Measurements from ENCODE around the gene PTTG1IP. TPM values are rescaled to one million over a fixed set of nuclear protein-coding genes. Genes with fewer than 3 reads are reported as not detected.

PTTG1IP gene
- total and polyA plus RNA-seq, 2 donors from 2014 or later, result 187 to 378 TPM

- H3K4me3 ChIP-seq (ENCODE audit: low read length in 3 of 3), result no peak overlapping the region
- DNase-seq (peak in 1 of 5 donors; percentile 9), FAIRE-seq (no peak)
- no peak overlapping the region for H3K9ac ChIP-seq (ENCODE audit: low read length in 3 of 3)
- no peaks in the 10 kb centered on the region for H3K36me3 ChIP-seq (ENCODE audit: control insufficient read depth in 2 of 3, insufficient read depth in 3 of 3, low read length in 3 of 3)
- TF ChIP-seq CTCF (IDR thresholded peaks at IDR 0.05; ENCODE audit: borderline replicate concordance, extremely low read depth, insufficient read depth), result no peak
- H3K9me3 ChIP-seq (ENCODE audit: control insufficient read depth in 2 of 3, insufficient read depth in 1 of 3, low read length in 3 of 3), result peaks cover 0 to 4% (median 0%) of the 10 kb centered on the region in 3 donors
- no peaks in the 10 kb centered on the region for H3K4me1 ChIP-seq (ENCODE audit: control insufficient read depth in 2 of 3, insufficient read depth in 2 of 3, low read depth in 1 of 3, low read length in 3 of 3)
- intact Hi-C loops (cut with DNase I), result no loop called here
- no peak overlapping the region for H3K27ac ChIP-seq (ENCODE audit: low read depth in 2 of 2, low read length in 2 of 2)
- H3K27me3 ChIP-seq (ENCODE audit: control insufficient read depth, insufficient read depth, low read length), result no peaks in the 10 kb centered on the region
Observed at GRCh38 chr21:44829507-44830092, 43.9 kb downstream of the PTTG1IP start.

- FAIRE-seq (no peak), DNase-seq (no peak)
- Histone ChIP-seq H3K27me3 (ENCODE audit: control insufficient read depth, insufficient read depth, low read length) (no peaks in the 10 kb centered on the region), H3K9me3 (ENCODE audit: control insufficient read depth in 2 of 3, insufficient read depth in 1 of 3, low read length in 3 of 3) (peaks cover 0 to 4% (median 0%) of the 10 kb centered on the region in 3 donors), H3K27ac (ENCODE audit: low read depth in 2 of 2, low read length in 2 of 2) (no peak overlapping the region), H3K36me3 (ENCODE audit: control insufficient read depth in 2 of 3, insufficient read depth in 3 of 3, low read length in 3 of 3) (no peaks in the 10 kb centered on the region), H3K4me1 (ENCODE audit: control insufficient read depth in 2 of 3, insufficient read depth in 2 of 3, low read depth in 1 of 3, low read length in 3 of 3) (no peaks in the 10 kb centered on the region), H3K9ac (ENCODE audit: low read length in 3 of 3) (no peak overlapping the region), H3K4me3 (ENCODE audit: low read length in 3 of 3) (no peak overlapping the region)
- intact Hi-C loops (cut with DNase I), result no loop called here
- no peak for TF ChIP-seq CTCF (IDR thresholded peaks at IDR 0.05; ENCODE audit: borderline replicate concordance, extremely low read depth, insufficient read depth)
Observed at GRCh38 chr21:44828362-44829056, 45.0 kb downstream of the PTTG1IP start.

- intact Hi-C loops (cut with DNase I), result no loop called here
Observed at GRCh38 chr21:44823179-44823660, 50.3 kb downstream of the PTTG1IP start.

More at GRCh38 chr21:44823179-44823660, 50.3 kb downstream of the PTTG1IP start:
- Histone ChIP-seq H3K4me1 (ENCODE audit: control insufficient read depth in 2 of 3, insufficient read depth in 2 of 3, low read depth in 1 of 3, low read length in 3 of 3) (peaks cover 0 to 2% (median 0%) of the 10 kb centered on the region in 3 donors), H3K36me3 (ENCODE audit: control insufficient read depth in 2 of 3, insufficient read depth in 3 of 3, low read length in 3 of 3) (no peaks in the 10 kb centered on the region), H3K4me3 (ENCODE audit: low read length in 3 of 3) (no peak overlapping the region), H3K9me3 (ENCODE audit: control insufficient read depth in 2 of 3, insufficient read depth in 1 of 3, low read length in 3 of 3) (peaks cover 0 to 15% (median 0%) of the 10 kb centered on the region in 3 donors), H3K27ac (ENCODE audit: low read depth in 2 of 2, low read length in 2 of 2) (no peak overlapping the region), H3K9ac (ENCODE audit: low read length in 3 of 3) (no peak overlapping the region), H3K27me3 (ENCODE audit: control insufficient read depth, insufficient read depth, low read length) (no peaks in the 10 kb centered on the region)
- no peak for DNase-seq
- TF ChIP-seq CTCF (IDR thresholded peaks at IDR 0.05; ENCODE audit: borderline replicate concordance, extremely low read depth, insufficient read depth), result no peak
- no peak for FAIRE-seq
